Suprapubic skin (tissue), 4 donors: ENCODE data around the gene GOLGA3. TPM values are rescaled to one million over a fixed set of nuclear protein-coding genes. Genes with fewer than 3 reads are reported as not detected.
"Not testable (repeated sequence)": the region's sequence is repeated elsewhere in the genome, so short reads cannot be mapped to it uniquely, and the experiment has no call there.

ENCODE experiments used
- DNase-seq, 2 donors: peaks; one replicate each; pipeline ENCODE4 v3.0.0-alpha.2; 2019; ENCODE audit warnings: low spot score in 2 of 2
- H3K27ac ChIP-seq: fragments of 200-600 bp; sonication (generic); one replicate; pipeline ENCODE4 v1.5.1; 2019
- H3K27me3 ChIP-seq: fragments of 200-600 bp; sonication (generic); one replicate; pipeline ENCODE4 v1.5.1; 2019
- H3K36me3 ChIP-seq: fragments of 200-600 bp; sonication (generic); one replicate; pipeline ENCODE4 v1.5.1; 2019
- H3K4me1 ChIP-seq: fragments of 200-600 bp; sonication (generic); one replicate; pipeline ENCODE4 v1.5.1; 2019
- H3K4me3 ChIP-seq: fragments of 200-600 bp; sonication (generic); one replicate; pipeline ENCODE4 v1.5.1; 2019; ENCODE audit warnings: mild to moderate bottlenecking
- H3K9me3 ChIP-seq: fragments of 200-600 bp; sonication (generic); one replicate; pipeline ENCODE4 v1.5.1; 2019
- CTCF ChIP-seq, 2 donors: fragments of 200-600 bp in 1 of 2; fragments of 450-650 bp in 1 of 2; sonication (generic) in 1 of 2; IDR thresholded peaks; one replicate each; pipeline ENCODE4 v1.5.1; 2016 to 2019; ENCODE audit warnings: antibody characterized with exemption in 2 of 2, mild to moderate bottlenecking in 1 of 2, moderate library complexity in 1 of 2
- EP300 ChIP-seq: sonication (generic); formaldehyde crosslinking; IDR thresholded peaks from one replicate; pipeline ENCODE4 v1.6.1; 2017; ENCODE audit warnings: antibody characterized with exemption
- POLR2A ChIP-seq, 2 donors: fragments of 450-650 bp; IDR thresholded peaks; one replicate each; pipeline ENCODE4 v1.6.1; 2017; ENCODE audit warnings: antibody characterized with exemption in 2 of 2, mild to moderate bottlenecking in 2 of 2, moderate library complexity in 2 of 2
- POLR2AphosphoS5 ChIP-seq, 3 donors: sonication (generic); formaldehyde crosslinking; IDR thresholded peaks; one replicate each; pipeline ENCODE4 v1.6.1; 2017; ENCODE audit warnings: antibody characterized with exemption in 3 of 3
- WGBS: methylation state at CpG from one replicate; pipeline ENCODE4 v1.1.5; 2018; 5-methylcytosine and 5-hydroxymethylcytosine counted together
- total RNA-seq, 4 donors: library from RNA; depleted of rRNA; stranded (reverse); fragments of >200 nt; gene quantifications; one replicate each; pipeline ENCODE4 v1.1.0, GENCODE V29; 2016

The GOLGA3 gene
- total RNA-seq, 4 donors from 2014 or later: 75.8 to 98.4 (median 81.0) TPM

GRCh38 chr12:132856581-132856980 lies 27.9 kb upstream of the GOLGA3 start:
- H3K36me3 ChIP-seq: peaks cover 100% of the 10 kb centered on the region
- H3K4me3 ChIP-seq: no peak overlapping the region
- no peaks in the 10 kb centered on the region for H3K27me3 ChIP-seq
- H3K9me3 ChIP-seq: no peaks in the 10 kb centered on the region
- no peak for TF ChIP-seq EP300
- H3K4me1 ChIP-seq: peaks cover 5% of the 10 kb centered on the region
- 100% methylated on average over 6 of the region's 17 CpGs for WGBS
- DNase-seq: no peak
- H3K27ac ChIP-seq: no peak overlapping the region

GRCh38 chr12:132855211-132855610 lies 26.5 kb upstream of the GOLGA3 start:
- DNase-seq, H3K9me3 ChIP-seq, H3K27me3 ChIP-seq, H3K4me1 ChIP-seq, H3K27ac ChIP-seq, H3K4me3 ChIP-seq: not testable (repeated sequence)
- WGBS: 95% methylated on average over 14 of the region's 14 CpGs
- peaks cover 100% of the 10 kb centered on the region for H3K36me3 ChIP-seq

GRCh38 chr12:132853285-132854092 lies 24.8 kb upstream of the GOLGA3 start:
- H3K9me3 ChIP-seq: no peaks in the 10 kb centered on the region
- 94% methylated on average over 33 of the region's 51 CpGs for WGBS
- H3K36me3 ChIP-seq: peaks cover 97% of the 10 kb centered on the region
- no peaks in the 10 kb centered on the region for H3K4me1 ChIP-seq
- no peaks in the 10 kb centered on the region for H3K27me3 ChIP-seq
- no peak overlapping the region for H3K4me3 ChIP-seq
- TF ChIP-seq POLR2AphosphoS5 (IDR thresholded peaks at IDR 0.05) (no peak), EP300 (no peak), POLR2A (IDR thresholded peaks at IDR 0.05) (no peak), CTCF (IDR thresholded peaks at IDR 0.05) (no peak)
- no peak overlapping the region for H3K27ac ChIP-seq
- no peak for DNase-seq

- 97% methylated on average over 12 of the region's 12 CpGs for WGBS
- peaks cover 97% of the 10 kb centered on the region for H3K36me3 ChIP-seq
- TF ChIP-seq EP300 (no peak), POLR2A (IDR thresholded peaks at IDR 0.05) (no peak), CTCF (IDR thresholded peaks at IDR 0.05) (no peak), POLR2AphosphoS5 (IDR thresholded peaks at IDR 0.05) (no peak)
Measured at GRCh38 chr12:132852496-132852895, 23.8 kb upstream of the GOLGA3 start.

GRCh38 chr12:132851465-132851864 lies 22.8 kb upstream of the GOLGA3 start:
- Histone ChIP-seq H3K36me3 (peaks cover 97% of the 10 kb centered on the region), H3K27ac (no peak overlapping the region), H3K4me1 (no peaks in the 10 kb centered on the region), H3K9me3 (no peaks in the 10 kb centered on the region), H3K4me3 (no peak overlapping the region), H3K27me3 (no peaks in the 10 kb centered on the region)
- no peak for DNase-seq
- 95% methylated on average over 18 of the region's 25 CpGs for WGBS
- TF ChIP-seq EP300 (no peak), POLR2AphosphoS5 (IDR thresholded peaks at IDR 0.05) (no peak), POLR2A (IDR thresholded peaks at IDR 0.05) (no peak)

More at GRCh38 chr12:132852496-132852895, 23.8 kb upstream of the GOLGA3 start:
- no peak for DNase-seq
- H3K4me3 ChIP-seq: no peak overlapping the region
- H3K4me1 ChIP-seq: no peaks in the 10 kb centered on the region
- no peak overlapping the region for H3K27ac ChIP-seq
- no peaks in the 10 kb centered on the region for H3K27me3 ChIP-seq
- no peaks in the 10 kb centered on the region for H3K9me3 ChIP-seq

GRCh38 chr12:132850291-132850690 lies 21.6 kb upstream of the GOLGA3 start:
- 93% methylated on average over 12 of the region's 16 CpGs for WGBS
- H3K36me3 ChIP-seq: peaks cover 96% of the 10 kb centered on the region

More at GRCh38 chr12:132850291-132850690, 21.6 kb upstream of the GOLGA3 start:
- Histone ChIP-seq H3K27me3 (no peaks in the 10 kb centered on the region), H3K9me3 (no peaks in the 10 kb centered on the region), H3K27ac (no peak overlapping the region), H3K4me3 (no peak overlapping the region), H3K4me1 (no peaks in the 10 kb centered on the region)
- TF ChIP-seq POLR2AphosphoS5 (IDR thresholded peaks at IDR 0.05) (no peak), EP300 (no peak), CTCF (IDR thresholded peaks at IDR 0.05) (no peak)
- DNase-seq: no peak
